ENCODE results near the gene FBN1. TPM values are rescaled to one million over a fixed set of nuclear protein-coding genes. Genes with fewer than 3 reads are reported as not detected.

The FBN1 gene
- total RNA-seq, 4 donors from 2014 or later = 3.9 to 87.0 (median 23.4) TPM

DNA sequence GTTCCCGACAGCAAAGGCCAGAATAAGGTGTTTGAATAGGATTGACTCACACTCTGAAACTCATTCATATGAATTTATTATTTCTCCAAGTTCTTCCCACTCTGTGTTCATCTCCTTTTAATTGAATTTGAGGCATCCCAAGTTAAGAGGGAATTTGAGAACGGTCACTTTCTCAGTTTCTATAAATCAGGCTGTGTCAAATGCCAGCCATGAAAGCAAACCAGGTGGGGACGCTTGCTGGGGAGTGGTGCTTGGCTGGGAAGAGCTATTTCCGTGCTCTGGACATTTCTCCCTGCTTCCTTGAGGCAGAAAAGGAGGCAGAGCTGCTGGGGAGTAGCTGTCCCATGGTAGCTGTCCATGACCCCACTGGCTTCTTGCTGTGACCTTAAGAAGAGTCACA, 116.6 kb downstream of the FBN1 start:
- Histone ChIP-seq H3K36me3 (peaks cover 0 to 22% (median 0%) of the 10 kb centered on the region in 3 donors), H3K27me3 (no peaks in the 10 kb centered on the region), H3K4me3 (no peak overlapping the region), H3K27ac (no peak overlapping the region), H3K4me1 (no peaks in the 10 kb centered on the region), H3K9me3 (no peaks in the 10 kb centered on the region)
- 85 to 88% methylated on average over 4 of the region's 4 CpGs for WGBS, 2 donors
- intact Hi-C loops (cut with DNase I) = no loop called here
- TF ChIP-seq, protein P1, sequence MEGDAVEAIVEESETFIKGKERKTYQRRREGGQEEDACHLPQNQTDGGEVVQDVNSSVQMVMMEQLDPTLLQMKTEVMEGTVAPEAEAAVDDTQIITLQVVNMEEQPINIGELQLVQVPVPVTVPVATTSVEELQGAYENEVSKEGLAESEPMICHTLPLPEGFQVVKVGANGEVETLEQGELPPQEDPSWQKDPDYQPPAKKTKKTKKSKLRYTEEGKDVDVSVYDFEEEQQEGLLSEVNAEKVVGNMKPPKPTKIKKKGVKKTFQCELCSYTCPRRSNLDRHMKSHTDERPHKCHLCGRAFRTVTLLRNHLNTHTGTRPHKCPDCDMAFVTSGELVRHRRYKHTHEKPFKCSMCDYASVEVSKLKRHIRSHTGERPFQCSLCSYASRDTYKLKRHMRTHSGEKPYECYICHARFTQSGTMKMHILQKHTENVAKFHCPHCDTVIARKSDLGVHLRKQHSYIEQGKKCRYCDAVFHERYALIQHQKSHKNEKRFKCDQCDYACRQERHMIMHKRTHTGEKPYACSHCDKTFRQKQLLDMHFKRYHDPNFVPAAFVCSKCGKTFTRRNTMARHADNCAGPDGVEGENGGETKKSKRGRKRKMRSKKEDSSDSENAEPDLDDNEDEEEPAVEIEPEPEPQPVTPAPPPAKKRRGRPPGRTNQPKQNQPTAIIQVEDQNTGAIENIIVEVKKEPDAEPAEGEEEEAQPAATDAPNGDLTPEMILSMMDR (IDR thresholded peaks at IDR 0.05) = no peak
- no peak for TF ChIP-seq POLR2A (IDR thresholded peaks at IDR 0.05)
- no peak for DNase-seq

GRCh38 chr15:48527517-48527916, 118.0 kb downstream of the FBN1 start:
- Histone ChIP-seq H3K4me1 (no peaks in the 10 kb centered on the region), H3K36me3 (peaks cover 0 to 22% (median 0%) of the 10 kb centered on the region in 3 donors), H3K27me3 (no peaks in the 10 kb centered on the region), H3K27ac (no peak overlapping the region), H3K4me3 (no peak overlapping the region), H3K9me3 (no peaks in the 10 kb centered on the region)
- TF ChIP-seq, protein P1 (IDR thresholded peaks at IDR 0.05) = no peak
- DNase-seq = no peak
- WGBS, 2 donors = 54 to 74% methylated on average over 2 of the region's 2 CpGs
- intact Hi-C loops (cut with DNase I) = no loop called here

- TF ChIP-seq, protein P1 (IDR thresholded peaks at IDR 0.05) = no peak
- TF ChIP-seq POLR2A (IDR thresholded peaks at IDR 0.05) = no peak
- 86 to 89% methylated on average over 3 of the region's 3 CpGs for WGBS, 2 donors
- no peak overlapping the region for H3K4me3 ChIP-seq
- intact Hi-C loops (cut with DNase I) = no loop called here
- no peak for DNase-seq
- H3K9me3 ChIP-seq = no peaks in the 10 kb centered on the region
- no peaks in the 10 kb centered on the region for H3K4me1 ChIP-seq
- H3K27me3 ChIP-seq = no peaks in the 10 kb centered on the region
- H3K36me3 ChIP-seq = peaks cover 0 to 10% (median 0%) of the 10 kb centered on the region in 3 donors
- no peak overlapping the region for H3K27ac ChIP-seq
These were observed 122.6 kb downstream of the FBN1 start for GRCh38 chr15:48522911-48523310.

- H3K4me3 ChIP-seq = no peak overlapping the region
- intact Hi-C loops (cut with DNase I) = no loop called here
- TF ChIP-seq, protein P1 (IDR thresholded peaks at IDR 0.05) = no peak
- TF ChIP-seq POLR2A (IDR thresholded peaks at IDR 0.05) = no peak
- no peak for DNase-seq
- no peak overlapping the region for H3K27ac ChIP-seq
- H3K9me3 ChIP-seq = no peaks in the 10 kb centered on the region
- H3K27me3 ChIP-seq = no peaks in the 10 kb centered on the region
- no peaks in the 10 kb centered on the region for H3K4me1 ChIP-seq
- peaks cover 0 to 10% (median 0%) of the 10 kb centered on the region in 3 donors for H3K36me3 ChIP-seq
These were observed 123.4 kb downstream of the FBN1 start for GRCh38 chr15:48522123-48522522.

GRCh38 chr15:48520376-48521155, 124.9 kb downstream of the FBN1 start:
- peaks cover 0 to 4% (median 0%) of the 10 kb centered on the region in 3 donors for H3K36me3 ChIP-seq
- DNase-seq = no peak
- intact Hi-C loops (cut with DNase I) = no loop called here
- H3K27ac ChIP-seq = no peak overlapping the region
- no peak overlapping the region for H3K4me3 ChIP-seq
- no peaks in the 10 kb centered on the region for H3K27me3 ChIP-seq
- TF ChIP-seq POLR2A (IDR thresholded peaks at IDR 0.05) = no peak
- TF ChIP-seq, protein P1 (IDR thresholded peaks at IDR 0.05) = no peak
- H3K4me1 ChIP-seq = no peaks in the 10 kb centered on the region
- WGBS, 2 donors = 72 to 75% methylated on average over 9 to 14 of the region's 15 CpGs
- H3K9me3 ChIP-seq = no peaks in the 10 kb centered on the region

All from esophagus squamous epithelium (tissue), 5 donors.